GM23338 (cell line): ENCODE measurements around the gene KRTAP4-9. TPM values are rescaled to one million over a fixed set of nuclear protein-coding genes. Genes with fewer than 3 reads are reported as not detected.
"Not testable (repeated sequence)": the region's sequence is repeated elsewhere in the genome, so short reads cannot be mapped to it uniquely, and the experiment has no call there.

Source experiments
- ATAC-seq: fragments of 200-7000 bp; cut with Tn5 transposase; 3 replicates; pipeline ENCODE4 v1.9.1; 2020
- DNase-seq: peaks from one replicate; pipeline ENCODE4 v3.0.0-alpha.2; 2015; ENCODE audit warnings: low spot score
- H2AFZ ChIP-seq: fragments of 200-600 bp; sonication (generic); 2 replicates; pipeline ENCODE4 v1.8.0; 2016; ENCODE audit warnings: antibody characterized with exemption, mild to moderate bottlenecking, moderate library complexity
- H3F3A ChIP-seq: fragments of 200-600 bp; sonication (generic); replicated peaks from 2 replicates; pipeline ENCODE4 v1.8.0; 2017; ENCODE audit warnings: antibody characterized with exemption, mixed run types, low read depth
- H3K27ac ChIP-seq: fragments of 200-600 bp; sonication (generic); 2 replicates; pipeline ENCODE4 v1.6.1; 2016; ENCODE audit warnings: low read depth
- H3K27me3 ChIP-seq: fragments of 200-600 bp; sonication (generic); 2 replicates; pipeline ENCODE4 v1.8.0; 2016; ENCODE audit warnings: mild to moderate bottlenecking, mixed run types, moderate library complexity; ENCODE audit not compliant: insufficient read depth
- H3K36me3 ChIP-seq: fragments of 200-600 bp; sonication (generic); 2 replicates; pipeline ENCODE4 v1.8.0; 2016; ENCODE audit warnings: mild to moderate bottlenecking; ENCODE audit not compliant: insufficient read depth
- H3K4me1 ChIP-seq: fragments of 200-600 bp; sonication (generic); 2 replicates; pipeline ENCODE4 v1.8.0; 2016; ENCODE audit warnings: mild to moderate bottlenecking, moderate library complexity; ENCODE audit not compliant: insufficient read depth
- H3K4me2 ChIP-seq: fragments of 200-600 bp; sonication (generic); 2 replicates; pipeline ENCODE4 v1.7.1; 2017; ENCODE audit warnings: mixed run types
- H3K4me3 ChIP-seq: fragments of 200-600 bp; sonication (generic); 2 replicates; pipeline ENCODE4 v1.6.1; 2016; ENCODE audit warnings: mixed run types
- H3K79me2 ChIP-seq: fragments of 200-600 bp; sonication (generic); replicated peaks from 2 replicates; pipeline ENCODE4 v1.8.0; 2017; ENCODE audit warnings: mild to moderate bottlenecking; ENCODE audit not compliant: insufficient read depth
- H3K9me2 ChIP-seq: fragments of 200-600 bp; sonication (generic); 2 replicates; pipeline ENCODE4 v1.8.0; 2017; ENCODE audit not compliant: insufficient read depth
- H4K20me1 ChIP-seq: fragments of 200-600 bp; sonication (generic); replicated peaks from 2 replicates; pipeline ENCODE4 v1.8.0; 2017; ENCODE audit warnings: mild to moderate bottlenecking; ENCODE audit not compliant: insufficient read depth
- H3K27ac Mint-ChIP-seq: 2 replicates; pipeline ENCODE4 v1.8.0; 2020; ENCODE audit warnings: inconsistent platforms, mild to moderate bottlenecking, moderate library complexity, mixed read lengths
- H3K27me3 Mint-ChIP-seq: 3 replicates; pipeline ENCODE4 v1.8.0; 2022; ENCODE audit warnings: low read depth, mild to moderate bottlenecking, moderate library complexity, mixed read lengths, inconsistent platforms; ENCODE audit not compliant: insufficient read depth, poor library complexity
- H3K36me3 Mint-ChIP-seq: 3 replicates; pipeline ENCODE4 v1.8.0; 2021; ENCODE audit warnings: low read depth, mild to moderate bottlenecking, inconsistent platforms, moderate library complexity, mixed read lengths
- H3K4me1 Mint-ChIP-seq: 3 replicates; pipeline ENCODE4 v1.8.0; 2020; ENCODE audit warnings: mild to moderate bottlenecking, inconsistent platforms, mixed read lengths
- H3K4me3 Mint-ChIP-seq: 3 replicates; pipeline ENCODE4 v1.8.0; 2021; ENCODE audit warnings: moderate library complexity, mild to moderate bottlenecking, inconsistent platforms, mixed read lengths
- H3K9me3 Mint-ChIP-seq: 3 replicates; pipeline ENCODE4 v1.8.0; 2020; ENCODE audit warnings: moderate library complexity, mild to moderate bottlenecking, inconsistent platforms, mixed read lengths
- CREB1 ChIP-seq: fragments of 250-450 bp; sonication (Bioruptor Pico); IDR thresholded peaks from 2 replicates; pipeline ENCODE4 v1.5.0; 2020; ENCODE audit warnings: low read depth, mild to moderate bottlenecking, moderate library complexity
- CTCF ChIP-seq, 2 experiments: fragments of 200-600 bp in 1 of 2; sonication (generic) in 1 of 2; conservative IDR thresholded peaks; 2 replicates each; pipeline versions ENCODE4 v1.5.1 to v1.6.1; 2016 to 2017; ENCODE audit warnings: antibody characterized with exemption in 2 of 2, low read depth in 2 of 2, mild to moderate bottlenecking in 2 of 2, moderate library complexity in 1 of 2
- ETS1 ChIP-seq: IDR thresholded peaks from 2 replicates; pipeline ENCODE4 v1.6.1; 2016; ENCODE audit warnings: antibody characterized with exemption
- EZH2 ChIP-seq: fragments of 200-600 bp; sonication (generic); IDR thresholded peaks from one replicate; pipeline ENCODE4 v1.8.0; 2017; ENCODE audit warnings: antibody characterized with exemption, mild to moderate bottlenecking, low read depth; ENCODE audit not compliant: unreplicated experiment
- EZH2phosphoT487 ChIP-seq: fragments of 200-600 bp; sonication (generic); IDR thresholded peaks from one replicate; pipeline ENCODE4 v1.8.1; 2018; ENCODE audit warnings: antibody characterized with exemption; ENCODE audit not compliant: unreplicated experiment
- JUNB ChIP-seq: IDR thresholded peaks from one replicate; pipeline ENCODE4 v1.6.1; 2016; ENCODE audit warnings: antibody characterized with exemption; ENCODE audit not compliant: unreplicated experiment
- POLR2AphosphoS5 ChIP-seq: IDR thresholded peaks from 2 replicates; pipeline ENCODE4 v1.6.1; 2016; ENCODE audit warnings: antibody characterized with exemption, low read depth
- ZNF331 ChIP-seq: fragments of 250-450 bp; sonication (Bioruptor Pico); IDR thresholded peaks from 2 replicates; pipeline ENCODE4 v1.5.0; 2020; ENCODE audit warnings: low read depth, mild to moderate bottlenecking, moderate library complexity
- polyA plus RNA-seq: library from polyadenylated mRNA; unstranded; fragments of >200 nt; fragmentation: Nextera tagmentation; extraction: Ambion mirVana; gene quantifications from 2 replicates; pipeline ENCODE4 v1.2.1, GENCODE V29; 2016
- total RNA-seq: library from RNA; depleted of rRNA; stranded (reverse); fragments of >200 nt; shearing (Covaris generic); gene quantifications from 2 replicates; pipeline ENCODE4 v1.2.3, GENCODE V29; 2014

Gene KRTAP4-9
- total and polyA plus RNA-seq, 2 experiments from 2014 or later, result not detected

DNA sequence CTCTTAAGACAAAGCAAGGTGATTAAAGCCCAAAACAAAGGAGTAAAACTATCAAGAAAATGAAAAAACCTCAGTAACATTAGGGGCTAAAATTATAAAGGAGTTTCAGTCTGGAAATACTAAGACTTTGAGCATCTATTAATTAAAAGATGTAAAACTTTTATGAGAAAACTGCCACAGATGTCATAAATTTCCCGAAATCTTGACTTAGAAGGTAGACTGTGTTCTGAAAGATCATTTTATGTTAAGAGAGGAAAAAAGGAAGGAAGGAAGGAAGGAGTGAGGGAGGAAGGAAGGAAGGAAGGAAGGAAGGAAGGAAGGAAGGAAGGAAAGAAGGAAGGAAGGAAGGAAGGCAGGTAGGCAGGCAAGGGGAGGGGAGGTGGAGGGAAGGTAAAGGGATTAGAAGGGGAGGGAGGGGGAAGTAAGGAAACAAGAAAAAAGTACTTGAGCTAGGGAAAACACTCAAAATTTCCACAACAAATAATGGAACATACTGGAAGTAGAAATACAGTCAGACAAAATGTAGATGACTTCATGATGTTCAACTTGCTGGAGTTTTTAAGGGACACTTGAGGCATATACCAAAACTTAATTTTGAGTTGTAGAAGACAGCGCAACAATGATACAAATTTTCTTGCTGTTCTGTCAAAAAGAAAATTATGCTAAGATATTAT lies 42.5 kb downstream of the KRTAP4-9 start:
- Histone ChIP-seq H4K20me1 (no peaks in the 10 kb centered on the region), H2AFZ (no peak overlapping the region), H3F3A (no peaks in the 10 kb centered on the region), H3K4me1 (0 out of 2 replicates have a peak, but pooled peaks cover 3% of the 10 kb centered on the region), H3K9me2 (no peaks in the 10 kb centered on the region), H3K27me3 (no peaks in the 10 kb centered on the region), H3K36me3 (no peaks in the 10 kb centered on the region; the same call in 1 of the 2 replicates), H3K27ac (no peak overlapping the region), H3K79me2 (no peaks in the 10 kb centered on the region), H3K4me2 (no peak overlapping the region), H3K4me3 (no peak overlapping the region)
- Mint-ChIP-seq H3K27me3 (peaks cover 5% of the 10 kb centered on the region), H3K4me1 (peaks cover 3% of the 10 kb centered on the region; the same call in 2 of the 3 replicates), H3K27ac (no peak overlapping the region), H3K4me3 (no peak overlapping the region), H3K36me3 (peaks cover 13% of the 10 kb centered on the region), H3K9me3 (peaks cover 17% of the 10 kb centered on the region)
- TF ChIP-seq ETS1, result no peak
- no peak for TF ChIP-seq CTCF (conservative IDR thresholded peaks at IDR 0.05; ENCODE audit: low read depth in 2 of 2)
- no peak for TF ChIP-seq EZH2phosphoT487
- TF ChIP-seq JUNB, result no peak
- TF ChIP-seq EZH2, result no peak
- no peak for TF ChIP-seq ZNF331 (CRISPR knock-in tag)
- no peak for TF ChIP-seq POLR2AphosphoS5
- no peak for TF ChIP-seq CREB1 (CRISPR knock-in tag)
- DNase-seq (no peak), ATAC-seq (no peak)

DNA sequence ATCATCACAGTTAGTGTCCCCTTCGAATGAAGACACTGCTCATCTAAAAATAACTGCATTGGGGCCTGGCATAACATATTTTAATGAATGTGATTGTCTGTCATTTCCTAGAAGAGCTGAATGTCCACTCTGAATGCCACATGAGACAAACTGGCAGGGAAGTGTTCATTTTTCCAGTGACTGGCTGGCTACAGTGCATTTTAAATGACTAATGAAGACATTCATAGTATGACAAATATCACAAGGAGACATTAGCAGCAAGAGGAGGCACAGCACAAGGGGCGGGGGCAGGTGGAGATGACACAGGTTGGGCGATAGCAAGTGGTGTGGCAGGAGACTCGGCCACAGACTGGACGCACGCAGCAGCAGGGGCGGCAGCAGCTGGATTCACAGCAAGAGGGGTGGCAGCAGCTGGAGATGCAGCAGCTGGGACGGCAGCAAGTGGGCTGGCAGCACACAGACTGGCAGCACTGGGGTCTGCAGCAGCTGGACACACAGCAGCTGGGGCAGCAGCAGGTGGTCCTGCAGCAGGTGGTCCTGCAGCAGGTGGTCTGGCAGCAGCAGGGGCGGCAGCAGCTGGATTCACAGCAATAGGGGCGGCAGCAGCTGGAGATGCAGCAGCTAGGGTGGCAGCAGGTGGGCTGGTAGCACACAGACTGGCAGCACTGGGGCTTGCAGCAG lies 43.9 kb downstream of the KRTAP4-9 start:
- not testable (repeated sequence) for H3K9me2 ChIP-seq, H3K4me2 ChIP-seq, H3K4me3 ChIP-seq, H3K4me1 Mint-ChIP-seq, H3K4me3 Mint-ChIP-seq, H3K27ac ChIP-seq, H3K27ac Mint-ChIP-seq, H3K9me3 Mint-ChIP-seq, H3K36me3 ChIP-seq, H3K27me3 ChIP-seq, H3F3A ChIP-seq, DNase-seq, ATAC-seq, H3K36me3 Mint-ChIP-seq, H3K27me3 Mint-ChIP-seq, H2AFZ ChIP-seq, H3K4me1 ChIP-seq, H3K79me2 ChIP-seq, H4K20me1 ChIP-seq
